ENCODE results near the gene UBE2I. TPM values are rescaled to one million over a fixed set of nuclear protein-coding genes. Genes with fewer than 3 reads are reported as not detected.

Gene UBE2I
- total RNA-seq, 2 donors from 2014 or later = 68.2 to 76.1 TPM

GRCh38 chr16:1364510-1364909, 55.1 kb downstream of the UBE2I start:
- H3K27me3 ChIP-seq (replicated peaks; ENCODE audit: insufficient read depth) = no peaks in the 10 kb centered on the region
- no peak overlapping the region for H3K27ac ChIP-seq
- no peaks in the 10 kb centered on the region for H3K9me3 ChIP-seq
- H3K36me3 ChIP-seq = peaks cover 45% of the 10 kb centered on the region
- no peaks in the 10 kb centered on the region for H3K4me1 ChIP-seq (ENCODE audit: control insufficient read depth in 1 of 2, low read depth in 2 of 2)
- DNase-seq (ENCODE audit: low spot score) (no peak), ATAC-seq (ENCODE audit: insufficient number of reproducible peaks, low FRiP score, low read depth) (no peak)
- TF ChIP-seq CTCF (IDR thresholded peaks at IDR 0.05) = no peak
- H3K4me3 ChIP-seq = no peak overlapping the region

GRCh38 chr16:1366060-1366711, 56.8 kb downstream of the UBE2I start:
- Histone ChIP-seq H3K36me3 (peaks cover 40% of the 10 kb centered on the region), H3K4me1 (ENCODE audit: control insufficient read depth in 1 of 2, low read depth in 2 of 2) (no peaks in the 10 kb centered on the region)

GRCh38 chr16:1366712-1367299, 57.4 kb downstream of the UBE2I start:
- Histone ChIP-seq H3K36me3 (peaks cover 36% of the 10 kb centered on the region), H3K27ac (no peak overlapping the region), H3K4me3 (no peak overlapping the region), H3K27me3 (replicated peaks; ENCODE audit: insufficient read depth) (no peaks in the 10 kb centered on the region), H3K4me1 (ENCODE audit: control insufficient read depth in 1 of 2, low read depth in 2 of 2) (no peaks in the 10 kb centered on the region), H3K9me3 (no peaks in the 10 kb centered on the region)
- DNase-seq (ENCODE audit: low spot score) (no peak), ATAC-seq (ENCODE audit: insufficient number of reproducible peaks, low FRiP score, low read depth) (no peak)
- no peak for TF ChIP-seq CTCF (IDR thresholded peaks at IDR 0.05)

More at GRCh38 chr16:1366060-1366711, 56.8 kb downstream of the UBE2I start:
- ATAC-seq (ENCODE audit: insufficient number of reproducible peaks, low FRiP score, low read depth) = no peak
- Histone ChIP-seq H3K27me3 (replicated peaks; ENCODE audit: insufficient read depth) (no peaks in the 10 kb centered on the region), H3K9me3 (no peaks in the 10 kb centered on the region), H3K4me3 (no peak overlapping the region), H3K27ac (no peak overlapping the region)
- DNase-seq (ENCODE audit: low spot score) = no peak
- TF ChIP-seq CTCF (IDR thresholded peaks at IDR 0.05) = no peak

DNA sequence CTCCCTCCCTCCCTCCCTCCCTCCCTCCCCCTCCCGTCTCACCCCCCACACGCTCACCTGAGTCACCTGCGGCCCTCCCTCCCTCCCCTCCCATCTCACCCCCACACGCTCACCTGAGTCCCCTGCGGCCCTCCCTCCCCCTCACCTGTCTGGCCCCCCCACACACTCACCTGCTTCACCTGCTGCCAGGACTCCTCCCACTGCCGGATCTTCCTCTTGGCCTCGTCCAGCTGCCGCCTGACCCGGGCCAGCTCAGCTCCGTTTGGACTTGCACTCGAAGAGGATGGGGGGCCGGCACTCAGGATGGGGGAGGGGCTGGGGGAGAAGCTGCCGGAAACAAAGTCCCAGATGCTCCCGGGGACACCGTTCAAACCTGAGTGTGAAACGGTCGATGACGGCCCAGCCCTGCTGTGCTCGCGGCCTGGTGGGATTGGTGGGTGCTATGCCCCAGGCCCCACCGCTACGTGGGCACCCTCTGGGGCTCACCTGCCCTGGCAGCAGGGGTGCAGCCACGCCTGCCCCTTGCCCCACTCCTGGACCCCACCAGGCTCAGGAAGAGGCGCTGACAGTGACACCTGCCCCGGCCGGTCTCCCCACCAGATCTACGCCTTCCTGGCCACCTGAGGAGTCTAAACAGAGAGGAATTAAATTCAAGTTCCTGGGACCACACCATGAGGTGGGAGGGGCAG, 58.2 kb downstream of the UBE2I start:
- Histone ChIP-seq H3K4me1 (ENCODE audit: control insufficient read depth in 1 of 2, low read depth in 2 of 2) (no peaks in the 10 kb centered on the region), H3K9me3 (no peaks in the 10 kb centered on the region), H3K27me3 (replicated peaks; ENCODE audit: insufficient read depth) (no peaks in the 10 kb centered on the region), H3K27ac (no peak overlapping the region), H3K36me3 (peaks cover 28% of the 10 kb centered on the region), H3K4me3 (no peak overlapping the region)
- DNase-seq (ENCODE audit: low spot score) (no peak), ATAC-seq (ENCODE audit: insufficient number of reproducible peaks, low FRiP score, low read depth) (no peak)
- no peak for TF ChIP-seq CTCF (IDR thresholded peaks at IDR 0.05)

All from thoracic aorta (tissue), 2 donors.